ENCODE data around the gene AP1S1.

DNA sequence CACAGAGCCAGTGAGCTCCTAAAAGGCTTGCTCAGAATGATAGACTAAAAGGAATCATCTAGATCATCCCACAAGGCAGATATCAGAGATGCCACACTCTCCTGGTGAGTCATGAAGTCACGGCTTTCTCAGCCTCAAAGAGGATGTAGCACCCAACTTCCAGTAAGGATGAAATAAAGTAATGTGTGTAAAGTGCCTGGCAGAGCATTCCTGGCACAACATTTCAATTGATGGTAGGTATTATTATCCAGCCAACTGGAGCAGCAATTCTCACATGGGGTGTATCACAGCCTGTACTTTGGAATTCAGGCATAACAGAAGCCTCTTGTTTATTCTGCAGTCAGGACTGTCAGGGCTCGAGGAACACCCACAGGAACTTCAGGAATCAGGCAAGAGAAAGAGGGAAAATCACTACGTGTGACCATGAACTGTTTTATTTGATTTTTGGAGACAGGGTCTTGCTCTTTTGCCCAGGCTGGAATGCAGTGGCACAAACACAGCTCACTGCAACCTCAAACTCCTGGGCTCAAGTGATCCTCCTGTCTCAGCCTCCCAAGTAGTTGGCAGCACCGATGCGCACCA lies 31.1 kb downstream of the AP1S1 start:
- TF ChIP-seq, protein P1, sequence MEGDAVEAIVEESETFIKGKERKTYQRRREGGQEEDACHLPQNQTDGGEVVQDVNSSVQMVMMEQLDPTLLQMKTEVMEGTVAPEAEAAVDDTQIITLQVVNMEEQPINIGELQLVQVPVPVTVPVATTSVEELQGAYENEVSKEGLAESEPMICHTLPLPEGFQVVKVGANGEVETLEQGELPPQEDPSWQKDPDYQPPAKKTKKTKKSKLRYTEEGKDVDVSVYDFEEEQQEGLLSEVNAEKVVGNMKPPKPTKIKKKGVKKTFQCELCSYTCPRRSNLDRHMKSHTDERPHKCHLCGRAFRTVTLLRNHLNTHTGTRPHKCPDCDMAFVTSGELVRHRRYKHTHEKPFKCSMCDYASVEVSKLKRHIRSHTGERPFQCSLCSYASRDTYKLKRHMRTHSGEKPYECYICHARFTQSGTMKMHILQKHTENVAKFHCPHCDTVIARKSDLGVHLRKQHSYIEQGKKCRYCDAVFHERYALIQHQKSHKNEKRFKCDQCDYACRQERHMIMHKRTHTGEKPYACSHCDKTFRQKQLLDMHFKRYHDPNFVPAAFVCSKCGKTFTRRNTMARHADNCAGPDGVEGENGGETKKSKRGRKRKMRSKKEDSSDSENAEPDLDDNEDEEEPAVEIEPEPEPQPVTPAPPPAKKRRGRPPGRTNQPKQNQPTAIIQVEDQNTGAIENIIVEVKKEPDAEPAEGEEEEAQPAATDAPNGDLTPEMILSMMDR (IDR thresholded peaks at IDR 0.05): no peak
- TF ChIP-seq HDAC2 (IDR thresholded peaks at IDR 0.05) (no peak), CHD2 (IDR thresholded peaks at IDR 0.05; ENCODE audit: low read length, partially characterized antibody) (no peak), RAD21 (conservative IDR thresholded peaks at IDR 0.05 in 1 of 2, IDR thresholded peaks at IDR 0.05 in 1 of 2) (no peak), EP300 (IDR thresholded peaks at IDR 0.05) (no peak), CEBPB (IDR thresholded peaks at IDR 0.05) (no peak)
- TF ChIP-seq, protein P2, sequence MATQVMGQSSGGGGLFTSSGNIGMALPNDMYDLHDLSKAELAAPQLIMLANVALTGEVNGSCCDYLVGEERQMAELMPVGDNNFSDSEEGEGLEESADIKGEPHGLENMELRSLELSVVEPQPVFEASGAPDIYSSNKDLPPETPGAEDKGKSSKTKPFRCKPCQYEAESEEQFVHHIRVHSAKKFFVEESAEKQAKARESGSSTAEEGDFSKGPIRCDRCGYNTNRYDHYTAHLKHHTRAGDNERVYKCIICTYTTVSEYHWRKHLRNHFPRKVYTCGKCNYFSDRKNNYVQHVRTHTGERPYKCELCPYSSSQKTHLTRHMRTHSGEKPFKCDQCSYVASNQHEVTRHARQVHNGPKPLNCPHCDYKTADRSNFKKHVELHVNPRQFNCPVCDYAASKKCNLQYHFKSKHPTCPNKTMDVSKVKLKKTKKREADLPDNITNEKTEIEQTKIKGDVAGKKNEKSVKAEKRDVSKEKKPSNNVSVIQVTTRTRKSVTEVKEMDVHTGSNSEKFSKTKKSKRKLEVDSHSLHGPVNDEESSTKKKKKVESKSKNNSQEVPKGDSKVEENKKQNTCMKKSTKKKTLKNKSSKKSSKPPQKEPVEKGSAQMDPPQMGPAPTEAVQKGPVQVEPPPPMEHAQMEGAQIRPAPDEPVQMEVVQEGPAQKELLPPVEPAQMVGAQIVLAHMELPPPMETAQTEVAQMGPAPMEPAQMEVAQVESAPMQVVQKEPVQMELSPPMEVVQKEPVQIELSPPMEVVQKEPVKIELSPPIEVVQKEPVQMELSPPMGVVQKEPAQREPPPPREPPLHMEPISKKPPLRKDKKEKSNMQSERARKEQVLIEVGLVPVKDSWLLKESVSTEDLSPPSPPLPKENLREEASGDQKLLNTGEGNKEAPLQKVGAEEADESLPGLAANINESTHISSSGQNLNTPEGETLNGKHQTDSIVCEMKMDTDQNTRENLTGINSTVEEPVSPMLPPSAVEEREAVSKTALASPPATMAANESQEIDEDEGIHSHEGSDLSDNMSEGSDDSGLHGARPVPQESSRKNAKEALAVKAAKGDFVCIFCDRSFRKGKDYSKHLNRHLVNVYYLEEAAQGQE (IDR thresholded peaks at IDR 0.05): no peak

Measured in A549 (cell line).